Camera-type eye (tissue), 1 donor: ENCODE results near the gene MINDY4B. TPM values are rescaled to one million over a fixed set of nuclear protein-coding genes. Genes with fewer than 3 reads are reported as not detected.

ENCODE experiments used
- total RNA-seq: library from RNA; depleted of rRNA; stranded (reverse); fragments of >200 nt; gene quantifications from one replicate; pipeline ENCODE4 v1.2.3, GENCODE V29; 2014

The MINDY4B gene
- total RNA-seq: 0.38 TPM

GRCh38 chr3:150905339-150905738 is at the start of gene MINDY4B:
Gene MINDY4B, minus strand, starts transcription at chr3:150905439. Its CDS starts 0 bp downstream, at chr3:150905439.

Other genes starting within 250 kb of the MINDY4B start
- gene ERICH6, start 201.5 kb downstream of the MINDY4B start, total RNA-seq: not detected
- 23.7 TPM for gene SIAH2, start 142.3 kb downstream of the MINDY4B start, total RNA-seq
- 12.0 TPM for gene CLRN1, start 67.3 kb upstream of the MINDY4B start, total RNA-seq
- 16.4 TPM for gene MED12L, start 180.2 kb upstream of the MINDY4B start, total RNA-seq